Activated CD4-positive, alpha-beta T cell treated with anti-CD3 and anti-CD28 coated beads, Interleukin-2, Interleukin-6, amounts not matched to agents 100 ng/mL and 50 ng/mL, durations not matched to agents 16 hours and 8 hours (primary cell): ENCODE data around the gene KCTD5.

Experiments used
- DNase-seq: peaks from one replicate; pipeline ENCODE4 v3.0.0-alpha.2; 2020

KCTD5 gene

GRCh38 chr16:2698103-2698870 is 16.0 kb downstream of the KCTD5 start:
- no peak for DNase-seq

GRCh38 chr16:2698965-2699750 is 16.8 kb downstream of the KCTD5 start:
- no peak for DNase-seq

GRCh38 chr16:2699791-2700600 is 17.7 kb downstream of the KCTD5 start:
- DNase-seq = no peak

GRCh38 chr16:2700786-2701185 is 18.5 kb downstream of the KCTD5 start:
- no peak for DNase-seq

- DNase-seq = no peak
Observed at GRCh38 chr16:2701272-2701671, 18.9 kb downstream of the KCTD5 start.

- DNase-seq = no peak
Observed at GRCh38 chr16:2701713-2702437, 19.6 kb downstream of the KCTD5 start.

GRCh38 chr16:2702438-2702825 is 20.1 kb downstream of the KCTD5 start:
- no peak for DNase-seq

- DNase-seq = no peak
Observed at GRCh38 chr16:2702871-2703745, 20.8 kb downstream of the KCTD5 start.

- DNase-seq = no peak
Observed at GRCh38 chr16:2704166-2704982, 22.1 kb downstream of the KCTD5 start.

GRCh38 chr16:2704983-2705275 is 22.6 kb downstream of the KCTD5 start:
- DNase-seq = no peak

GRCh38 chr16:2705351-2705750 is 23.0 kb downstream of the KCTD5 start:
- DNase-seq = no peak

GRCh38 chr16:2706085-2706484 is 23.8 kb downstream of the KCTD5 start:
- DNase-seq = no peak

GRCh38 chr16:2706611-2707311 is 24.4 kb downstream of the KCTD5 start:
- DNase-seq = no peak

GRCh38 chr16:2707368-2708289 is 25.3 kb downstream of the KCTD5 start:
- no peak for DNase-seq

- DNase-seq = no peak
Observed at GRCh38 chr16:2708290-2708639, 25.9 kb downstream of the KCTD5 start.

- DNase-seq = no peak
Observed at GRCh38 chr16:2708955-2709587, 26.7 kb downstream of the KCTD5 start.

- no peak for DNase-seq
Observed at GRCh38 chr16:2709588-2709984, 27.3 kb downstream of the KCTD5 start.

- no peak for DNase-seq
Observed at GRCh38 chr16:2710021-2710710, 27.8 kb downstream of the KCTD5 start.
